ENCODE data around the gene VCAM1.

Gene VCAM1

DNA sequence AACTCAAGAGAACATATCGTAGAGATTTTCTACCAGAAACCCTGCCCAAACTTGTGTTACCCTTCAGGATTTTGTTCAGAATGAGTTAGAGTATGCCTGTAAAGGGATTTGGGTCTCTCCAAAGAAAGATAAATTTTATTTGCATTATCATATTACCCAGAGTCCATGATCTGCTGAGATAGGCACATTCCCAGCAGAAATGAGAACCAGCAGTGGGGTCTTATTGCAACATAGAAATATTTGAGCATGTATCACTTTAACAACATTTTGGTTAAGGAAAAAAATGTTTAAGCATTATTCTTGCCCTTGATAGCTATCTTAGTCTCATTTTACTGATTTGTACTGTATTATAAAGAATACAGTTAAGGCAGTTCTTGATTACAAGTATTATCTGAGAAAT lies 10.6 kb downstream of the VCAM1 start:
- Histone ChIP-seq H3K27me3 (ENCODE audit: control insufficient read depth, insufficient read depth, low read length) (no peaks in the 10 kb centered on the region), H3K9ac (ENCODE audit: low read length) (no peak overlapping the region), H3K4me1 (ENCODE audit: control insufficient read depth, low read depth, low read length) (no peaks in the 10 kb centered on the region), H3K9me3 (ENCODE audit: control insufficient read depth, low read depth, low read length) (no peaks in the 10 kb centered on the region), H3K4me3 (ENCODE audit: low read length) (no peak overlapping the region), H3K27ac (ENCODE audit: low read length) (no peak overlapping the region), H3K36me3 (ENCODE audit: control insufficient read depth, low read depth, low read length) (no peaks in the 10 kb centered on the region)

DNA sequence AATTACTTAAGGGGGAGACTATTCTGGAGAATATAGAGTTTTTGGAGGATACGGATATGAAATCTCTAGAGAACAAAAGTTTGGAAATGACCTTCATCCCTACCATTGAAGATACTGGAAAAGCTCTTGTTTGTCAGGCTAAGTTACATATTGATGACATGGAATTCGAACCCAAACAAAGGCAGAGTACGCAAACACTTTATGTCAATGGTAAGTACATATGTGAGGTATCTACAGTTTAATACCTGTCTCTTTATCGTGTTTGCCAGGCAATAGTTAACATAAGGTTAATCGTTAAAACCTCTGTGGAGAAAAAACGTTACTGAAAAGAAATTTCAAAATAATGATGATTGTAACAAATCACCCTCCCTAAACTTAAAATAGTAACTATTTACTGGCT lies 11.8 kb downstream of the VCAM1 start:
- no peak overlapping the region for H3K9ac ChIP-seq (ENCODE audit: low read length)
- H3K27ac ChIP-seq (ENCODE audit: low read length), result no peak overlapping the region
- H3K27me3 ChIP-seq (ENCODE audit: control insufficient read depth, insufficient read depth, low read length), result no peaks in the 10 kb centered on the region
- H3K4me1 ChIP-seq (ENCODE audit: control insufficient read depth, low read depth, low read length), result no peaks in the 10 kb centered on the region
- H3K4me3 ChIP-seq (ENCODE audit: low read length), result no peak overlapping the region
- H3K9me3 ChIP-seq (ENCODE audit: control insufficient read depth, low read depth, low read length), result no peaks in the 10 kb centered on the region
- no peaks in the 10 kb centered on the region for H3K36me3 ChIP-seq (ENCODE audit: control insufficient read depth, low read depth, low read length)

DNA sequence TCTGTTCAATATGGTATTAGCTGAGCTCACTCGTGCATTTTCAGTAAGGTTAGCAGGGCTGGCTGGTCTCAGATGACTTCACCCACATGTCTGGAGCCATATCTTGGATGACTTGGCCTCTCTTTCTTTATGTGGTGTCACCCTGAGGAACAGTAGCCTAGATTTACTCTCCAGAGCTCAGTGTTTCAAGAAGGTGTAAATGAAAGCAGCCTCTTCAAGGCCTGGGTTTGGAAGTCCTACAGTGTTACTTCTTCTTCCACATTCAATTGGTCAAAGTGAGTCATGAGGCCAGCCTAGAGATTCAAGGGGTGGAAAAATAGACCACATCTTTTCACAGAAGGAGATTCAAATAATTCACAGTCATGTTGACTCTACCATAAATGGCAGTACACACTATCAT lies 12.2 kb downstream of the VCAM1 start:
- no peak overlapping the region for H3K9ac ChIP-seq (ENCODE audit: low read length)
- no peak overlapping the region for H3K4me3 ChIP-seq (ENCODE audit: low read length)
- no peak overlapping the region for H3K27ac ChIP-seq (ENCODE audit: low read length)

DNA sequence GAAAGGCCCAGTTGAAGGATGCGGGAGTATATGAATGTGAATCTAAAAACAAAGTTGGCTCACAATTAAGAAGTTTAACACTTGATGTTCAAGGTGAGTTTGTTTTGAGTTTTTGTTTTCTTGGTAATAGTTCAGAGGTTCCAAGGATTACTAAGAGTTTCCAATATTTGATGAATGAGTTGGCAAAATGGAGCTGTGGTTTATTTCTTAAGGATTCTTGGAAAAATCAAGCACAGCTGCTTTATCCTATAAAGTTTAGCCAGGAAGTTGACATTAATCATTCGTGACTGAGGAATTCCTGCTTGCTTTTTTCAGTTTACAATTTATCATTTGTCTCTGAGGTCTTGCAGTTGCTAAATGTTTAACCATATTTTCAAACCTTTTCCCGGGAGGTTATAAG lies 15.1 kb downstream of the VCAM1 start:
- Histone ChIP-seq H3K27me3 (ENCODE audit: control insufficient read depth, insufficient read depth, low read length) (no peaks in the 10 kb centered on the region), H3K9me3 (ENCODE audit: control insufficient read depth, low read depth, low read length) (no peaks in the 10 kb centered on the region), H3K36me3 (ENCODE audit: control insufficient read depth, low read depth, low read length) (no peaks in the 10 kb centered on the region), H3K27ac (ENCODE audit: low read length) (no peak overlapping the region), H3K4me1 (ENCODE audit: control insufficient read depth, low read depth, low read length) (no peaks in the 10 kb centered on the region), H3K4me3 (ENCODE audit: low read length) (no peak overlapping the region), H3K9ac (ENCODE audit: low read length) (no peak overlapping the region)

More for the DNA sequence above, 12.2 kb downstream of the VCAM1 start:
- Histone ChIP-seq H3K4me1 (ENCODE audit: control insufficient read depth, low read depth, low read length) (no peaks in the 10 kb centered on the region), H3K36me3 (ENCODE audit: control insufficient read depth, low read depth, low read length) (no peaks in the 10 kb centered on the region), H3K27me3 (ENCODE audit: control insufficient read depth, insufficient read depth, low read length) (no peaks in the 10 kb centered on the region), H3K9me3 (ENCODE audit: control insufficient read depth, low read depth, low read length) (no peaks in the 10 kb centered on the region)

DNA sequence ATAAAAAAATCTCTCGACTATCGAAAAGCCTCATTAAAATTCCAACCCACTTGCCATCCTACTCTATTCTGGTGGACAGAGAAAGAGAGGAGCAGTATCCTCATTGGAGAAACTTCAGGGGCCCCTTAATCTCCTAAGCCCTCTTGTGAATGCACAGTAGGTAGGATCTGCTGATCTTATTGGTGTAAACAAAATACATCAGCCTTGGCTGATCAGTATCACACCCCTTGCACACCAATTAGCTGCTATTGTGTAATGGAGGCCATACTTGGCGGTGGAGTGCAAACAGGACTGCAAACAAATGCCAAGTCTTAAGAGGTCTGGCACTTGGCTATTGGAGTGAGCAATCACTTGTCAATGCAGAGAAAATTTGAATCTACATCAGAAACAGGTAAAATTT lies 15.7 kb downstream of the VCAM1 start:
- Histone ChIP-seq H3K9ac (ENCODE audit: low read length) (no peak overlapping the region), H3K4me1 (ENCODE audit: control insufficient read depth, low read depth, low read length) (no peaks in the 10 kb centered on the region), H3K27me3 (ENCODE audit: control insufficient read depth, insufficient read depth, low read length) (no peaks in the 10 kb centered on the region), H3K4me3 (ENCODE audit: low read length) (no peak overlapping the region), H3K36me3 (ENCODE audit: control insufficient read depth, low read depth, low read length) (no peaks in the 10 kb centered on the region), H3K9me3 (ENCODE audit: control insufficient read depth, low read depth, low read length) (no peaks in the 10 kb centered on the region), H3K27ac (ENCODE audit: low read length) (no peak overlapping the region)

DNA sequence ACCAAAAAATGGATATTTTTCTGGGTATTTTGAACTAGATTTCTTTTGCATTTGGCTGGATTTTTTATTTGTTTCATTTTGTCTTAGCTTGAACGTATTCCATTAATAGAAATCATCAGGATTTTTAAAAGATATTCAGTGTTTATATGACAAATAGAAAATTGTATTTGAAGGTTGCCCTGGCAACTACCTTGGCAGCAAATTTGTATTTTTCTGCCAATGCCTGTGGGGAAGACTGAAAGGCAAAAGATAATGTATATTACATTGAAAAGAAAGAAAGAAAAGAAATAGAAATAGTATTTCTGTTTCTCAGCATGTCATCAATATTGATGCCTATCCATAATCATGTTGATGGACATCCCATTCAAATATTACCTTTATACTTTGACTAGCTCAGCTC lies 16.8 kb downstream of the VCAM1 start:
- Histone ChIP-seq H3K9me3 (ENCODE audit: control insufficient read depth, low read depth, low read length) (no peaks in the 10 kb centered on the region), H3K27me3 (ENCODE audit: control insufficient read depth, insufficient read depth, low read length) (no peaks in the 10 kb centered on the region), H3K27ac (ENCODE audit: low read length) (no peak overlapping the region), H3K4me3 (ENCODE audit: low read length) (no peak overlapping the region), H3K4me1 (ENCODE audit: control insufficient read depth, low read depth, low read length) (no peaks in the 10 kb centered on the region), H3K9ac (ENCODE audit: low read length) (no peak overlapping the region), H3K36me3 (ENCODE audit: control insufficient read depth, low read depth, low read length) (no peaks in the 10 kb centered on the region)

DNA sequence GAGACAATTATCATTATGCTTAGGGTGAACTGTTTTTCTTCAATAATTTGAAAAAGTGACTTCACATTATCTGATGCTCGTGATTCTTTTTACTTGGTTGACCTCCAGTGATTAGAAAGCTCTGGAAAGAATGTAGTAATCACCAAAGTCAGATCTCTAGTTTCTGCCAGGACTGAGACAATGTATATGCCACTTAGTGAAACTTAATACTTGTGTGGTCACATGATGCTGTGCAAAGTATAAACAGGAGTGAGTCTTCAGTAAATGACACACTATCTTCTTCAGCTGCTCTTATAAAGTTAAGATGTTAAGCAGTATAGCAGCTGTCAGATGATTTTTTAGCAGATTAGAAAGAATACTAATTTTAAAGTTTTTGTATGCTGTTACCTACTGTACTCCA lies 17.2 kb downstream of the VCAM1 start:
- no peak overlapping the region for H3K9ac ChIP-seq (ENCODE audit: low read length)
- H3K27me3 ChIP-seq (ENCODE audit: control insufficient read depth, insufficient read depth, low read length), result no peaks in the 10 kb centered on the region
- H3K4me3 ChIP-seq (ENCODE audit: low read length), result no peak overlapping the region
- no peaks in the 10 kb centered on the region for H3K4me1 ChIP-seq (ENCODE audit: control insufficient read depth, low read depth, low read length)
- no peak overlapping the region for H3K27ac ChIP-seq (ENCODE audit: low read length)
- H3K9me3 ChIP-seq (ENCODE audit: control insufficient read depth, low read depth, low read length), result no peaks in the 10 kb centered on the region
- no peaks in the 10 kb centered on the region for H3K36me3 ChIP-seq (ENCODE audit: control insufficient read depth, low read depth, low read length)

DNA sequence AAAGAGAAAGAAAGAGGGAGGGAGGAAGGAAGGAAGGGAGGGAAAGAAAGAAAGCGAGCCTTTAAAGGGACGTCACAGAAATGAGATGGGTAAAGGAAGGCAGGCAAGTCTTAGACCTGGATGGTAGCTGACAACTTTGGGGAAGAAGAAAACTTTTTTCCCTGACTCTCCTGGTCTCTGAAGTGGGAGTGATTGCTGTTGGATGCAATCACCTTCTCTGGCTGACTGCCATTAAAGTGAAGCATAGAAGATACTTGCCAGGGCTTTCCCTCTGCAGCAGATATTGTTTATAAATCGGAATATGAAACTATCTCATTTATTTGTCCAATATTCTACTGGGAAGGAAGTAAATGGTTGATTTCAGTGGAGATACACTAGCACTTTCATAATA lies 27.0 kb downstream of the VCAM1 start:
- H3K9me3 ChIP-seq (ENCODE audit: control insufficient read depth, low read depth, low read length), result no peaks in the 10 kb centered on the region
- H3K27ac ChIP-seq (ENCODE audit: low read length), result no peak overlapping the region
- H3K4me1 ChIP-seq (ENCODE audit: control insufficient read depth, low read depth, low read length), result no peaks in the 10 kb centered on the region
- no peak overlapping the region for H3K9ac ChIP-seq (ENCODE audit: low read length)
- H3K27me3 ChIP-seq (ENCODE audit: control insufficient read depth, insufficient read depth, low read length), result no peaks in the 10 kb centered on the region
- H3K4me3 ChIP-seq (ENCODE audit: low read length), result no peak overlapping the region
- H3K36me3 ChIP-seq (ENCODE audit: control insufficient read depth, low read depth, low read length), result no peaks in the 10 kb centered on the region

DNA sequence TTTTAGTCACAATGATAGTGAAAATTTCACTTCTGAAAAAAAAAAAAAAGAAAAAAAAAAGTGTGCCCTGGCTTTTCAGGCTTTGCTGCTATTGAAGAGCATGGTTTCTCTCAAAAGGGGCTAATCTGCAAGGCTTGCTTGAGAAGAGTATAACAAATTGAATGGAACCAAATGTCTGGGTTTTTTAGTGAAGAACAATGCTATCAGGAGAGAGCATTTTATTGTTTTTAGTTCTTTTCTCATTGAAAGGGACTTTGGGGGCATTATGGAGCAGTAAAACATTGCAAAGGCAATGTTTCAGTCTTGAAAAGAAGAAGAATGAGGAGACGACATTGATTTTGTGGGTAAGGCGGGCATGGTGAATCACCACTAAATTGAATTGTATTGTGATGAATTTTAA lies 28.2 kb downstream of the VCAM1 start:
- H3K4me3 ChIP-seq (ENCODE audit: low read length), result no peak overlapping the region
- H3K4me1 ChIP-seq (ENCODE audit: control insufficient read depth, low read depth, low read length), result no peaks in the 10 kb centered on the region
- H3K9ac ChIP-seq (ENCODE audit: low read length), result no peak overlapping the region
- no peaks in the 10 kb centered on the region for H3K27me3 ChIP-seq (ENCODE audit: control insufficient read depth, insufficient read depth, low read length)
- H3K9me3 ChIP-seq (ENCODE audit: control insufficient read depth, low read depth, low read length), result no peaks in the 10 kb centered on the region
- no peaks in the 10 kb centered on the region for H3K36me3 ChIP-seq (ENCODE audit: control insufficient read depth, low read depth, low read length)
- no peak overlapping the region for H3K27ac ChIP-seq (ENCODE audit: low read length)

DNA sequence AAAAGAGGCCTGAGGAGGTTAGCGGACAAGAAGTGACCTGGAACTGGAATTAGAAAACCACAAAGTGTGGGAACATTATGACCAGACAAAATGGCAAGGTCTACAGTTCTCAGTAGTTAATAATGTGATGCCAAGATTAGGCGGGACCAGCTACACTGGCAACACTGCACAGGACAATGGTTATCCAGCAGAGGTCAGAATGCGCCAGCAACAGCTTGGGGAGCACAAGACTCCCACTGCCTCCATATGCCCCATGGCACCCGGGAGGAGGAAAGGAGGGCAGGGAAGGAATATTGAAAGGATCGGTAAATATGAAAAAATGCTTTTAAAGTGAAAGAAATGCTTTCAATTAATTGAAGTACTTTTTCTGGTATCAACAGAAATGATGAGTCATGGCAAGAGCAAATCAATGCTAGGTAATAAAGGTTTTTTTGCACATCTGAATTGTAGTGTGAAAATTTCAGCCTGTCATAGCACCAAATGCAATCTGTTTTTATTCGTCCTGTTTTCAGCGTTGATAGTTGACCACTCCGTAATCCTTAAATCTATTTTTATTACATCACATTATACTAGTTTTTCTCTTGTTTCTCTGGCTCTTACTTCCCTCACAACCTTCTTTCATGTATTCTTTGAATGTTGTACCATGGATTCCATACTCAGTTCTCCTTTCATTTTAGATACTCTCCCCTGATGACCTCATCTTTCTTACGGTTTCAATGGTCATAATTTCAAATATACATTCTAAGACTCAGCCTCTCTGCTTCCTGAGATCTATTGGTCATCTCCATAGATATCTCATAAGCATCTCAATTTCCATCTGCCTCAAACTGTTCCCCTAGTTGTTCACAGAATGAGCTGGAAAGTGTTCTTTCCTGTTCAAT lies 30.7 kb downstream of the VCAM1 start:
- Histone ChIP-seq H3K4me3 (ENCODE audit: low read length) (no peak overlapping the region), H3K27me3 (ENCODE audit: control insufficient read depth, insufficient read depth, low read length) (no peaks in the 10 kb centered on the region), H3K27ac (ENCODE audit: low read length) (no peak overlapping the region), H3K9me3 (ENCODE audit: control insufficient read depth, low read depth, low read length) (no peaks in the 10 kb centered on the region), H3K9ac (ENCODE audit: low read length) (no peak overlapping the region), H3K4me1 (ENCODE audit: control insufficient read depth, low read depth, low read length) (no peaks in the 10 kb centered on the region), H3K36me3 (ENCODE audit: control insufficient read depth, low read depth, low read length) (no peaks in the 10 kb centered on the region)

DNA sequence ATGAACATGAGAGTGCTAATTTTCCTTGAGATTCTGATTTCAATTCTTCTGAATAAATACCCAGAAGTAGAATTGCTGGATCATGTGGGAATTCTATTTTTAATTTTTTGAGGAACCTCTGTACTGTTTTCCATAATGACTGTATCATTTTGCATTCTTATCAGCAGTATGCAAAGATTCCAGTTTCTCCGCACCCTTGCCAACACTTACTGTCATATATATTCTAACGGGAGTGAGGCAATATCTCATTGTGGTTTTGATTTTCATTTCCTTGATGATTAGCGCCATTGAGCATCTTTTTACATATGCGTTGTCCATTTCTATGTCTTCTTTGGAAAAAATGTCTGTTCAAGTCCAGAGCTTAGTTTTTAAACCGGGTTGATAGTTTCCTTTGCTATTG lies 33.2 kb downstream of the VCAM1 start:
- H3K36me3 ChIP-seq (ENCODE audit: control insufficient read depth, low read depth, low read length), result no peaks in the 10 kb centered on the region
- no peak overlapping the region for H3K9ac ChIP-seq (ENCODE audit: low read length)
- H3K27ac ChIP-seq (ENCODE audit: low read length), result no peak overlapping the region
- H3K27me3 ChIP-seq (ENCODE audit: control insufficient read depth, insufficient read depth, low read length), result no peaks in the 10 kb centered on the region
- no peaks in the 10 kb centered on the region for H3K4me1 ChIP-seq (ENCODE audit: control insufficient read depth, low read depth, low read length)
- no peak overlapping the region for H3K4me3 ChIP-seq (ENCODE audit: low read length)
- no peaks in the 10 kb centered on the region for H3K9me3 ChIP-seq (ENCODE audit: control insufficient read depth, low read depth, low read length)

DNA sequence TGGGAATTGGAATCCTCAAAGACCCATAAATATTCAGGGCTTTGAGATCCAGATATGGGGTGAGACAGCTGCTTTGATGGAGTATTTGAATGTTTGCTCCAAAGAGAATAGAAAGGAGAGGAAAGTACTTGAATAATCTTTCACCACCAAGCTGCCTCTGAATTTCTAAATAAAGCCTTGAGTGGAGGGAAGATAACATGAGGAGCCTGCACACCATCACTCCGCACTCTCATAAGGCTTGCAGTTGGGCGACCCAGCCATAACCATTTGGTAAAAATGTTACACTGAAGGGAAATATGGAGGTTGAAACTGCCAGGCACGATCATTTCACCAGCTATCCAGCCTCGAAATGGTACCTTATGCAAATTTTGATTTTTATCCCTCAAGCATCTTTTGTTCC lies 38.4 kb downstream of the VCAM1 start:
- Histone ChIP-seq H3K4me3 (ENCODE audit: low read length) (no peak overlapping the region), H3K9me3 (ENCODE audit: control insufficient read depth, low read depth, low read length) (no peaks in the 10 kb centered on the region), H3K27ac (ENCODE audit: low read length) (no peak overlapping the region), H3K9ac (ENCODE audit: low read length) (no peak overlapping the region), H3K36me3 (ENCODE audit: control insufficient read depth, low read depth, low read length) (no peaks in the 10 kb centered on the region), H3K4me1 (ENCODE audit: control insufficient read depth, low read depth, low read length) (no peaks in the 10 kb centered on the region), H3K27me3 (ENCODE audit: control insufficient read depth, insufficient read depth, low read length) (no peaks in the 10 kb centered on the region)

Data from iPS-18a (cell line).